IMR-90 (cell line): ENCODE measurements around the gene SLC22A4. TPM values are rescaled to one million over a fixed set of nuclear protein-coding genes. Genes with fewer than 3 reads are reported as not detected.

Experiments used
- ATAC-seq: fragments of 200-7000 bp; cut with Tn5 transposase; 2 replicates; pipeline ENCODE4 v1.9.1; 2020; ENCODE audit warnings: low read depth, mild to moderate bottlenecking, moderate library complexity
- BruUV-seq: library from RNA; stranded (reverse); fragments of 400-500 nt; replicated peaks from 2 replicates; lab custom pipeline; 2021; lab: Mats Ljungman, UMichigan
- CTCF ChIA-PET: fragments of 300-600 bp; formaldehyde crosslinking; extraction: SDS; loops from one replicate; lab custom pipeline; 2021; ENCODE audit warnings: antibody characterized with exemption; lab: Yijun Ruan, JAX
- POLR2A ChIA-PET: fragments of 300-600 bp; sonication (Branson Sonifier 250); formaldehyde crosslinking; loops from one replicate; lab custom pipeline; 2022; ENCODE audit warnings: antibody characterized with exemption; ENCODE audit not compliant: unreplicated experiment; lab: Charles Lee
- DNase-seq: peaks from one replicate; pipeline ENCODE4 v3.0.0; 2013
- H2AFZ ChIP-seq: replicated peaks from 2 replicates; pipeline ENCODE3; 2013; ENCODE audit warnings: low read length, mild to moderate bottlenecking; ENCODE audit not compliant: poor library complexity
- H2AK5ac ChIP-seq: 2 replicates; pipeline ENCODE4 v1.6.1; 2013; ENCODE audit warnings: low read depth, low read length, inconsistent platforms
- H2AK9ac ChIP-seq: replicated peaks from 2 replicates; pipeline ENCODE3; 2013; ENCODE audit warnings: mild to moderate bottlenecking, low read depth, low read length, moderate library complexity; ENCODE audit not compliant: poor library complexity
- H2BK120ac ChIP-seq: 2 replicates; pipeline ENCODE4 v1.6.1; 2013; ENCODE audit warnings: low read depth, low read length, inconsistent platforms
- H2BK15ac ChIP-seq: 3 replicates; pipeline ENCODE4 v1.6.1; 2013; ENCODE audit warnings: low read depth, low read length, inconsistent platforms
- H2BK20ac ChIP-seq: 2 replicates; pipeline ENCODE4 v1.6.1; 2013; ENCODE audit warnings: low read depth, mild to moderate bottlenecking, inconsistent platforms, low read length, moderate library complexity
- H2BK5ac ChIP-seq: 2 replicates; pipeline ENCODE4 v1.6.1; 2013; ENCODE audit warnings: mild to moderate bottlenecking, low read depth, low read length, inconsistent platforms; ENCODE audit not compliant: poor library complexity, severe bottlenecking
- H3K14ac ChIP-seq: replicated peaks from 2 replicates; pipeline ENCODE4 v1.6.1; 2013; ENCODE audit warnings: low read depth, low read length, inconsistent platforms
- H3K18ac ChIP-seq: 2 replicates; pipeline ENCODE4 v1.6.1; 2013; ENCODE audit warnings: low read depth, low read length, control low read depth
- H3K23ac ChIP-seq: 2 replicates; pipeline ENCODE4 v1.6.1; 2013; ENCODE audit warnings: low read depth, low read length, inconsistent platforms
- H3K27ac ChIP-seq: 2 replicates; pipeline ENCODE4 v1.5.1; 2013; ENCODE audit warnings: mild to moderate bottlenecking, control low read depth, low read length; ENCODE audit not compliant: insufficient read depth
- H3K27me3 ChIP-seq: 2 replicates; pipeline ENCODE4 v1.6.1; 2013; ENCODE audit warnings: low read length; ENCODE audit not compliant: control insufficient read depth, insufficient read depth
- H3K36me3 ChIP-seq: 2 replicates; pipeline ENCODE4 v1.6.1; 2013; ENCODE audit warnings: low read length, mixed read lengths; ENCODE audit not compliant: control insufficient read depth, insufficient read depth
- H3K4ac ChIP-seq: 2 replicates; pipeline ENCODE4 v1.6.1; 2013; ENCODE audit warnings: low read depth, low read length, inconsistent platforms
- H3K4me1 ChIP-seq: 2 replicates; pipeline ENCODE4 v1.6.1; 2013; ENCODE audit warnings: low read length, mixed read lengths; ENCODE audit not compliant: control insufficient read depth, insufficient read depth
- H3K4me2 ChIP-seq: 2 replicates; pipeline ENCODE4 v1.6.1; 2013; ENCODE audit warnings: low read depth, mild to moderate bottlenecking, control low read depth, low read length, moderate library complexity
- H3K4me3 ChIP-seq: 2 replicates; pipeline ENCODE4 v1.5.1; 2013; ENCODE audit warnings: low read depth, mild to moderate bottlenecking, control low read depth, low read length, moderate library complexity; ENCODE audit not compliant: insufficient read depth
- H3K56ac ChIP-seq: 2 replicates; pipeline ENCODE4 v1.6.1; 2013; ENCODE audit warnings: low read length, inconsistent platforms; ENCODE audit not compliant: insufficient read depth; ENCODE audit errors: extremely low read depth
- H3K79me1 ChIP-seq, 2 experiments: 2 replicates each; pipeline ENCODE4 v1.6.1; 2013; ENCODE audit warnings: low read length in 2 of 2, inconsistent platforms in 1 of 2, low read depth in 1 of 2
- H3K9ac ChIP-seq: 2 replicates; pipeline ENCODE4 v1.6.1; 2013; ENCODE audit warnings: low read depth, low read length, control low read depth
- H3K9me1 ChIP-seq: 2 replicates; pipeline ENCODE4 v1.6.1; 2013; ENCODE audit warnings: low read length, inconsistent platforms; ENCODE audit not compliant: insufficient read depth
- H3K9me3 ChIP-seq: 2 replicates; pipeline ENCODE4 v1.6.1; 2013; ENCODE audit warnings: low read length; ENCODE audit not compliant: control insufficient read depth, insufficient read depth
- H4K20me1 ChIP-seq: 2 replicates; pipeline ENCODE4 v1.6.1; 2013; ENCODE audit warnings: low read length, inconsistent platforms; ENCODE audit not compliant: insufficient read depth
- H4K5ac ChIP-seq: 2 replicates; pipeline ENCODE4 v1.6.1; 2013; ENCODE audit warnings: mild to moderate bottlenecking, low read depth, low read length, control low read depth
- H4K8ac ChIP-seq, 2 experiments: 2 replicates each; pipeline ENCODE4 v1.6.1; 2013; ENCODE audit warnings: low read depth in 2 of 2, low read length in 2 of 2, control low read depth in 1 of 2, inconsistent platforms in 1 of 2
- H4K91ac ChIP-seq: 2 replicates; pipeline ENCODE4 v1.6.1; 2013; ENCODE audit warnings: low read depth, low read length, inconsistent platforms; ENCODE audit not compliant: insufficient read depth
- BHLHE40 ChIP-seq: fragments of 150-350 bp; IDR thresholded peaks from 2 replicates; pipeline ENCODE4 v1.6.1; 2016; ENCODE audit warnings: mild to moderate bottlenecking, low read depth, low read length
- CEBPB ChIP-seq: IDR thresholded peaks from 2 replicates; pipeline ENCODE4 v1.6.1; 2012; ENCODE audit warnings: low read depth, low read length, improper control_type of control experiment
- MAFK ChIP-seq: IDR thresholded peaks from 2 replicates; pipeline ENCODE4 v1.6.1; 2012; ENCODE audit warnings: low read depth, low read length, improper control_type of control experiment
- MAZ ChIP-seq: IDR thresholded peaks from 2 replicates; pipeline ENCODE4 v1.6.1; 2012; ENCODE audit warnings: low read depth, mild to moderate bottlenecking, low read length, improper control_type of control experiment, moderate library complexity, borderline replicate concordance
- MXI1 ChIP-seq: IDR thresholded peaks from 2 replicates; pipeline ENCODE4 v1.6.1; 2012; ENCODE audit warnings: low read depth, mild to moderate bottlenecking, low read length, moderate library complexity, borderline replicate concordance
- POLR2A ChIP-seq: IDR thresholded peaks from 2 replicates; pipeline ENCODE4 v1.6.1; 2012; ENCODE audit warnings: mild to moderate bottlenecking, low read depth, low read length
- RAD21 ChIP-seq: IDR thresholded peaks from 2 replicates; pipeline ENCODE4 v1.6.1; 2012; ENCODE audit warnings: low read length, improper control_type of control experiment
- RCOR1 ChIP-seq: IDR thresholded peaks from 2 replicates; pipeline ENCODE4 v1.6.1; 2012; ENCODE audit warnings: mild to moderate bottlenecking, low read length, improper control_type of control experiment; ENCODE audit not compliant: insufficient replicate concordance
- RFX5 ChIP-seq: IDR thresholded peaks from 2 replicates; pipeline ENCODE4 v1.8.0; 2012; ENCODE audit warnings: low read depth, mild to moderate bottlenecking, low read length, moderate library complexity
- SMC3 ChIP-seq: fragments of 150-350 bp; IDR thresholded peaks from 2 replicates; pipeline ENCODE4 v1.6.1; 2016; ENCODE audit warnings: low read depth, mild to moderate bottlenecking, antibody characterized with exemption, low read length, moderate library complexity
- dilution Hi-C: fragments of 300-500 bp; cut with HindIII; formaldehyde crosslinking; loops from one replicate; pipeline ENCODE4 v1.14.3; 2018; ENCODE audit warnings: low sequenced_read_pairs; ENCODE audit not compliant: unreplicated experiment
- in situ Hi-C: fragments of 300-500 bp; cut with MboI; formaldehyde crosslinking; loops from 3 replicates; pipeline ENCODE4 v1.14.3; 2019; ENCODE audit warnings: low sequenced_read_pairs, inconsistent platforms, mixed read lengths
- intact Hi-C: fragments of 100-400 bp; cut with micrococcal nuclease; formaldehyde crosslinking; loops from 2 replicates; pipeline ENCODE4 v1.10.0; 2022
- polyA plus RNA-seq, 3 experiments: library from polyadenylated mRNA; depleted of rRNA; stranded (reverse); fragments of >200 nt; gene quantifications; 2 replicates each; pipeline ENCODE4 v1.2.3, GENCODE V29; 2012; ENCODE audit warnings: low replicate concordance in 1 of 3
- total RNA-seq: library from RNA; depleted of rRNA; stranded (reverse); fragments of >200 nt; gene quantifications from 2 replicates; pipeline ENCODE4 v1.2.3, GENCODE V29; 2012
- TF ChIP-seq, protein P1 (sequence below): conservative IDR thresholded peaks from 2 replicates; pipeline ENCODE4 v1.5.1; 2012; ENCODE audit warnings: mild to moderate bottlenecking, low read depth, low read length, improper control_type of control experiment

Gene SLC22A4
- total and polyA plus RNA-seq, 2 of the 4 experiments (the other 2 are of a cell fraction) = 2.6 to 3.2 TPM

DNA sequence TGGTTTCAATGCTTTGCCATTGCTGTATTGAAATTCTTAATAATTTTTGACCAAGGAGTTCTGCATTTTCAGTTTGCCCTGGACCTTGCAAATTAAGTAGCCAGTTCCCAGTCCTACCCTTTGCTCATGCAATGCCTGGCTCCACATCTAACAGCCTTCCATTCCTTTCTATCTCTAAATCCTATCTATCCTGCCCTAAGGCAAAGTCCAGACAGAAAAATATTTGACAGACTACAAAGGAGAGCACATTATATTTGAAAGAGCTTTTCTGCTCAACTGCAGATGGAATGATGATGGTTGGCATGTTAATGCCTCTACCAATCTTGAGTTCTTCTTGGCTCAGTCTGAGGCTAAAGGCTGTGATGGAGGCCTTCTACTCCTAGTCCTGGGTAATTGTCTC is 15.5 kb downstream of the SLC22A4 start:
- H3K4me1 ChIP-seq = no peaks in the 10 kb centered on the region
- H3K27ac ChIP-seq = no peak overlapping the region
- H4K5ac ChIP-seq = no peak overlapping the region
- H2AK9ac ChIP-seq = no peak overlapping the region
- no TSS peak for BruUV-seq
- intact Hi-C loops = no loop called here
- H3K9ac ChIP-seq = no peak overlapping the region
- H3K9me3 ChIP-seq = no peaks in the 10 kb centered on the region; the same call in 1 of the 2 replicates
- H4K8ac ChIP-seq = no peak overlapping the region
- no peaks in the 10 kb centered on the region for H3K27me3 ChIP-seq
- peaks cover 2% of the 10 kb centered on the region; the same call in 1 of the 2 replicates for H3K9me1 ChIP-seq
- H3K14ac ChIP-seq = no peak overlapping the region
- DNase-seq (no peak), ATAC-seq (no peak)
- H3K18ac ChIP-seq = no peak overlapping the region
- H4K20me1 ChIP-seq = no peaks in the 10 kb centered on the region
- no peak for TF ChIP-seq POLR2A
- TF ChIP-seq MAZ = no peak
- no peak for TF ChIP-seq CEBPB
- no peak for TF ChIP-seq SMC3
- no peak for TF ChIP-seq BHLHE40
- no peak for TF ChIP-seq MAFK
- no peak for TF ChIP-seq RCOR1
- TF ChIP-seq, protein P1, sequence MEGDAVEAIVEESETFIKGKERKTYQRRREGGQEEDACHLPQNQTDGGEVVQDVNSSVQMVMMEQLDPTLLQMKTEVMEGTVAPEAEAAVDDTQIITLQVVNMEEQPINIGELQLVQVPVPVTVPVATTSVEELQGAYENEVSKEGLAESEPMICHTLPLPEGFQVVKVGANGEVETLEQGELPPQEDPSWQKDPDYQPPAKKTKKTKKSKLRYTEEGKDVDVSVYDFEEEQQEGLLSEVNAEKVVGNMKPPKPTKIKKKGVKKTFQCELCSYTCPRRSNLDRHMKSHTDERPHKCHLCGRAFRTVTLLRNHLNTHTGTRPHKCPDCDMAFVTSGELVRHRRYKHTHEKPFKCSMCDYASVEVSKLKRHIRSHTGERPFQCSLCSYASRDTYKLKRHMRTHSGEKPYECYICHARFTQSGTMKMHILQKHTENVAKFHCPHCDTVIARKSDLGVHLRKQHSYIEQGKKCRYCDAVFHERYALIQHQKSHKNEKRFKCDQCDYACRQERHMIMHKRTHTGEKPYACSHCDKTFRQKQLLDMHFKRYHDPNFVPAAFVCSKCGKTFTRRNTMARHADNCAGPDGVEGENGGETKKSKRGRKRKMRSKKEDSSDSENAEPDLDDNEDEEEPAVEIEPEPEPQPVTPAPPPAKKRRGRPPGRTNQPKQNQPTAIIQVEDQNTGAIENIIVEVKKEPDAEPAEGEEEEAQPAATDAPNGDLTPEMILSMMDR = no peak
- no peak for TF ChIP-seq RFX5
- no peak for TF ChIP-seq RAD21
- no peak for TF ChIP-seq MXI1
- no peak overlapping the region for H2BK5ac ChIP-seq
- ChIA-PET POLR2A (no interaction called here), CTCF (no interaction called here)
- H2AFZ ChIP-seq = no peak overlapping the region
- H2BK20ac ChIP-seq = no peak overlapping the region
- no peak overlapping the region for H3K4me2 ChIP-seq
- H3K4ac ChIP-seq = no peak overlapping the region
- H2BK15ac ChIP-seq = no peak overlapping the region
- H4K91ac ChIP-seq = no peak overlapping the region
- no peak overlapping the region for H3K23ac ChIP-seq
- H2AK5ac ChIP-seq = no peak overlapping the region
- no peak overlapping the region for H2BK120ac ChIP-seq
- dilution Hi-C loops = no loop called here
- H3K79me1 ChIP-seq = peaks cover 3 to 8% of the 10 kb centered on the region in 2 experiments; a peak in 2 of 4 replicates
- H3K56ac ChIP-seq = no peak overlapping the region
- peaks cover 5% of the 10 kb centered on the region for H3K36me3 ChIP-seq
- in situ Hi-C loops = no loop called here
- no peak overlapping the region for H3K4me3 ChIP-seq
